Measurements from ENCODE around the gene ARL5C.

Gene ARL5C

DNA sequence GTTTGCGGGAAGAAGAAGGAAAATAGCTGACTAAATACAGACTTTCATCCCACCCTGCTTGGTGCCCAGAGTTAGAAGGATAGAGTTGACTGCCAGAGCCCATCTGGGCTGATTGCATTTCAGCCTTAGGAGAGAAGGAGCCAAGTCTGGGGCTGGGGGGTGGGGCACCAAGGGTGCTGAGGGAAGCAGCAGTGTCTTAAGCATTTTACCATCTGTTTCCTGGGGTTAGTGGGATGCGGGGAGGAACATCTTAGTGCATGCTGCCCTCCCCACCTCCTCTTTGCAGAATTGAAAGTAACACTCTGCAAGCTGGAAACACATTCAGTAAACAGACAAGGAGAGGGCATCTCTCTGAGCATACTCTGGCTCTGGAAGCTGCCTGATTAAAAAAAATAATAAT, 1.5 kb upstream of the ARL5C start:
- DNase-seq (ENCODE audit: low read depth in 2 of 2), result no peak

DNA sequence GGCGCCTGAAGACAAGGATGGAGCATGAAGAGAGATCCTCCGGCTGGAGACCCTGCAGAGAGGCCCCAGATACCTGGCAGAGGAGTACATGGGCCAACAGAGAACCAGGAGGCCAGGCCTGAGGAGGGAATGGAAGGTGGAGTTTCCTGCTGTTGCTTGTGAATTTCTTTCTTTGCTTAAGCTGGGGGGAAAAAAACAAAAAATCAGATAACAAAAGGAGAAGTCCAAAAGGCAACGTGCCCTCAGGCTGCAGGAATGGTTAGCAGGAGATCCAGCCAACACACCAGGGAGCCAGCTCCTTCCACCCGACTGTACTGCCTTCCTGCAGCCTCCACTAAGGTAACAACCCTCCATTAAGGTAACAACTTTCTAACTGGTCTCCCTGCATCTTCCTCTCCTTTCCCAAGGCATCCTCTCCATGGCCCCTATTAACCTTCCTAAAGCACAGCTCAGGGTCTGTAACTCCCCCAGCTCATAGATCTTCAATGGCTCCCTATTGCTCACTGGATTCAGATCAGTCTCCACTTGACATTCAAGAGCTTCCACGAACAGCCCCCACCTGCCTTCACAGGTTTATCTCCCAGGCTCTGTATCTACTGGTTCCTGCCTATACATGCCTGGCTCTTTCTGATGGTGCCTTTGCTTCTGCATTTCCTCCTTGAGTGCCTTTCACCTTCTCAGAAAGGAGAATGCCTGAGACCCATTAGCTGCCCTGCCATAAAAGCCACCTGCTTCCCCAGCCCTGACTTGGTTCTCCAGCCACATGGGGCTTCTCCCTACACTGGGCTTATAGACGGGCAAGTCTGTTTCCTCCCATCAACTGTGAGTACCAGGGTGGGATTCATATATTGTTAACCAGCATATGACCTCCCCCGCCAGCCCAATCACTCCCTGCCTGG, 725 bp upstream of the ARL5C start:
- DNase-seq (ENCODE audit: low read depth in 2 of 2), result no peak

DNA sequence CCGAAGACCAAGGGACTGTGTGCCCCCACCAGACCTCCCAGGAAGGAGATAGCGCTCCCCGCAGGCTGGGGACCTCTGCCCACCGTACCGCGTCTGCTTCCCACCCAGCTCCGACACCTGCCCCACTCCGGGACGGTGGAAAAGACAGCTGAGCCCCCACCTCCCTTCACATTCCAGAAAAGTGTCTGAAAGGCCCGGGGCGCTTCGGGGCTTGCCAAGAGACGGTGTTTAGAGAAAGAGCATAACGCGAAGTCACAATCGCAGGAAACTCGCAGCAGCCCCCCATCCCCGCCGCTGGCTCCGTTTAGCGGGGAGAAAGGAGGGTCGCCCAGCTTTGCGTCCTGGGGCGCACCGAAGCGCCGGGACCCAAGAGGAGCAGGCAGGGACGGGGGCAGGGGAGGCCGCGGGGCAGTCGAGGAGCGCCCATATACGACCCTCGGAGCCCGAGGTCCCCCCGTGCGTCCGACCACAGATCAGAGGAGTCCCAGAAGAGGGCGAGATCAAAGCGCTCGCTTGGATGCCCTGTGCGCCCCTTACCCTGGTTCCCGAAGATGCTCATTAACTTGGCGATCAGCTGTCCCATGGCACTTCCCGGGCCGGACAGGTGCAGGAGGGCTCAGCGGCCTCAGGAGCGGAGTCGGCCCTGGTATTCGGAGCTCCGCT, 652 bp downstream of the ARL5C start:
- no peak for DNase-seq (ENCODE audit: low read depth in 2 of 2)

DNA sequence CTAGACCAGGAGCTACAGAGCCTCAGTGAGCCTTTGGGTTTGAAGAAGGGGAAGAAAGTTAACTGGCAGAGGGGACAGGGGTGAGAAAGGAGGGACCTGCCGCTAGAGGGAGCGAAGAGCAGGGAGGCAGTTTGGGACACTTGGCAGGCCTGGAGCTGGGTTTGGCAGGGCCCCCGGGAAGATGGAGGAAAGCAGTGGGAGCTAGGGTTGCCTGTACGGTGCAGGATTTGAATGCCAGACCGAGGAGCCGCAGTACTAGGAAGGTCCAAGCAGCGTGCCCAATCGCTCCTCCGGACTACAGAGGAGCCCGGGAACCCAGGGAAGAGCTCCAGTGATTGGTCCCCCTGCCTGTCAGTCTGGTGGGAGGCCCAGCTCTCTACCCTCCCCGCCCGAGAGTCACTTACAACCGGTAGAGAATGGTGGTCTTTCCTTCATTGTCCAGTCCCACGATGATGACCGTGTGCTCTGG, 1.3 kb downstream of the ARL5C start:
- peak; percentile 59 to 75 for DNase-seq (ENCODE audit: low read depth in 2 of 2)

DNA sequence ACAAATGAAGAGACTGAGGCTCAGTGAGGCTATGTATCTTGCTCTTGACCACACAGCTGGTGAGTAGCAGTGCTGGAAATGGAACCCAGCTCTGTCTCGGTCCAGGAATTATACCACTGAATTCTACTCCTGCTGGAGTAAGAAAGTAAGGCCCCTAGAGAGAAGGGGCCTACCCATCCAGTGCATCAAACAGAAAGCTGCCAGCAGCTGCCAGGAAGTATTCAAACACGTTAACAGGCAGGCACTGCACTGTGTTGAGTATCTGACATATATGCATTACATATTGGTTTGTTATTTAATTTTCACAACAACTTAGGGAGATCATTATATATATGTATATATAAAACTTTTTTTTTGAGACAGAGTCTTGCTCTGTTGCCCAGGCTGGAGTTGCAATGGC, 4.0 kb downstream of the ARL5C start:
- no peak for DNase-seq (ENCODE audit: low read depth in 2 of 2)

DNA sequence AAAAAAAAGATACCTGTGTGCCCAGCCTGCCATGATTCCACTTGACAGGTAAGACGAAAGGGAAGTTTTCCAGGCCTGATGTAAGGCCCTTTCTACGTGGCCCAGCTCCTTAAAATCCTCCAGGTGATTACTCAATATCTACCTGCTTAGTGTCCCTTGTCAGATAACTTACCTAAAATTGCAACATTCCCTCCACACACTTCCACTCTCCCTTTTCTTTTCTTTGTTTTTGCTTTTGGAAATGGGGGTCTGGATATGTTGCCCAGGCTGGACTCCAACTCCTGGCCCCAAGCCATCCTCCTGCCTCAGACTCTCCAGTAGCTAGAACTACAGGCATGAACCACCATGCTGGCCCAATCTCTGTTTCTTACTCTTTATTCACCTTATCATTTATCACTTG, 7.3 kb downstream of the ARL5C start:
- no peak for DNase-seq (ENCODE audit: low read depth in 2 of 2)

DNA sequence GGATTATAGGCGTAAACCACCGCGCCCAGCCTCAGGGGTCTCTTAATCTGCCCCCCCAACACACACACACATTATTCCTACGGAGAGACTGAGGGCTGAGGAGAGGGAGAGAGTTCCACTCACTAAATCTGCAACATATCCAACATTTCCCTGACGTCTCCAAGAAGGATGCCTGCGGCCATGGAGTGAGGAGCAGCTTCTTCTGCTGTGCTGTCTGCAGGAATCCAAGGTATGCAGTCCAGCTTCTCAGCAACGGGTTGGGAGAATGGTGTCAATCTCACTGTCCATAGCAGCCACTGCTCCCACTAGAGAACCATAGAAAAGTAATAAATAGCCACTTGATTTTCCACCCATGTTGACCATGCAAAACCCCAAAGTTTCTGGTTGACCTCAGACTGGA, 9.5 kb downstream of the ARL5C start:
- DNase-seq (ENCODE audit: low read depth in 2 of 2), result no peak

DNA sequence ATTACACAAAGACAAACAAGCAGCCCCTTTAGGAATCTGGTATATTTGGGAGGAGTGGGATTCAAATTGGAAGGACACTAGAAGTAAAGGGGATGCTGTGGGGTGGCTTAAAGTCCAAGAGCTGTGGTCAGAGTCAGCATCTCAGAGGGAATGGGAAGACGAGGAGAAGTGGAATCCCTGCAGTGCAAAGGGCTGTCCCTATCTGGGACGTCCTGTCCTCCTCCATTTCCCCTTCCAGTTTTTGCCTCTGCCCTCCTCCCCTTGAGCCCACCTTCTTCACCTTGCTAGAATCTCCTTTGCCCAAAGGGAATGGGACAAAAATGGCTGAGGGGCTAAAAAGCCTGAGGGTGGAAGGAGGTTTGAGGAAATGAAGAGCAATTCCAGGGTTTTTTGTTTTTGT, 10.3 kb downstream of the ARL5C start:
- no peak for DNase-seq (ENCODE audit: low read depth in 2 of 2)

DNA sequence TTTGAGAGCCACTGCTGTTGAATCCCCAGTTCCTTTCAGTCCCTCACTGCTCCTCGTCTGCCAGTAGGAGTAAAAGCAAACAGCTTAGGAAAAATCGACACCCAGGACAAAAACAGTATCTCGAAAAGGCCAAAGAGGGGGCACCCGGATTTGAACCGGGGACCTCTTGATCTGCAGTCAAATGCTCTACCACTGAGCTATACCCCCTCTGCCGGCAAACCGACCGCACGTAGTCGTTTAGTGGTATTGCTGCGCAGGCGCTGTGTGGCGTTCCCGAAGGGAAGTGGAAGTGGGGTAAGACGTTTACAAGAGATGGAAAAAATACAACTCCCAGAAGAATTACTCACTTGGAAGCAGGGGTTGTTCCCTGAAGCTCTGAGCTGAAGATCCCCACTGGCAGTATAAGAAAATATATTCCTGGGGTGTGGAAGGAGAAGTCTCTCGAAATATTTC, 12.3 kb downstream of the ARL5C start:
- peak; percentile 94 to 95 for DNase-seq (ENCODE audit: low read depth in 2 of 2)

DNA sequence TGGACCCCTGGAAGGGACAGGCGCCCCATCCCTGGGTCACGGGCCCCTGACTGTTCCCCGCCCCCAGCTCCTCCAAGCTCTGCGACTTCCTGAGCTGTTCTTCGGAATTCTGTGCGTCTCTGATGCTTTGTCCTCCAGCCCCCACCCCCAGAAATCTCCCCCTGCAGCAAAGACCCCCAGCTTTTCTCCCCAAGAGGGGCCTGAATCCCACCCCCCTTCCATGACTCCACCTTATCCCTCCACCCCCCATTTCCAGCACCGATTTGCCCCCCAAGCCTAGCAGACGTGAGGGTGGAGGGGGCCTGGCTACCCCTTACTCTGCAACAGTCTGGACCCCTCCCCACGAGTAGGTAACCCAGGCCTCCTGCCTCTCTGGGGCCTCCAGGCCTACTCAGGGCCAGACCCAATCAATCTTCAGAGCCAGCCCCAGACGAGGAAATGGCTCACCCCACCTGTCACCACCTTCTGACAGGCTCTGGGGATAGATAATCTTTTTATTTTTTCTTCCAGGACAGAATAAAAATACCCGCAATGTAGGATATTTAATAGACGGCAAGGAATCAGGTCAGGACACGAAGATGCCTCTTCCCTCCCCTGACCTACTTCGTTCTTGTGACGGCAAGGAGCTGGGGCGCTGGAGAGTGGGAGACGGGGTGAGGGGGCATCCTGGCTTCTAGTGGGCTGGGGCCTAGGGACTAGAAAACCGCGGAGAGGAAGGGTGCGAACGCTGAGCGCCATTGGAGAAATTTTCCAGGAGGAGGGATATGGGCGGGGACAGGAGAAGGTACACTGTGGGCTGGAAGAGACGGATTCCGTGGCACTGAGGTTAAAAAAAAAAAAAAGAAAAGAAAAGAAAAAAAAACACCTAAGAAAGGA, 13.8 kb downstream of the ARL5C start:
- no peak for DNase-seq (ENCODE audit: low read depth in 2 of 2)

DNA sequence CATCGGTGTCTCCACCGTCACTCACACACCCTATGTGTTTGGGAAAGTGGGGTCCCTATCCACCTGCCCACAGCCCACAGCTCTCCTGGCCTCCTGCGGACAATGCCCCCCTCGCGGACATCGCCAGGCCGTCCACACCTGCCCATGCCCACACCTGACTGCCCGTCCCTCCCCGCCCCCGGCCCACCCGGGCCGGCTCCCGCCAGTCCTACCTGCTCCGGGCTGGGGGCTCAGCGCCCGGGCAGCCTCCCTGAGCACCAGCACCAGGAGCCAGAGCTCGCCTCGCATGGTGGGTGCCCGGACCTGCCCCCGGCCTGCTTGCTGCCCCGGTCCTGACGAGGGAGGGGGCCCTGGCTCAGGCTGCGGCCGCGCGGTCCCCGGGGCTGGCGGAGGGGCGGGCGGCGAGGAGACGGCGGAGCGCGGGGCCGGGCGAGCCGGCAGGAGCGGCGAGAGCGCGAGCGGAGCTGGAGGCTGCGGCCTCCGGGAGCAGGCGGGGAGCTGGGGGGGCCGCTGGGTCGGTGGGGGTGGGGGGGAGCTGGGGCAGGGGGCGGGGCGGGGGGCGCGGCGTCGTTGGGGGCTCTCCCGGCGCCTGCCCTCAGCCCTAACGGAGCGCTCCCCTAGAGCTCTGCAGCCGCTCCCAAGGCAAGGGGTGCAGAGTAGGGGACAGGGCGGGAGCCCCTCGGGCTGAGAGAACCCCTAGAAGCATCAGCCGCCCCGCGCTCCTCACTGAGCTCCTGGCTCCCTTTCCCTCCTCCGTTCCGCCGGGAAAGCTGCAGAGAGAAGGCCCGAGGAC, 14.6 kb downstream of the ARL5C start, which contains the start of gene PLXDC1:
TSS of gene PLXDC1 (minus strand) at position 488 of the 793 bp plus-strand sequence. CDS start at position 288, 200 bp downstream.
- no peak for DNase-seq (ENCODE audit: low read depth in 2 of 2)

DNA sequence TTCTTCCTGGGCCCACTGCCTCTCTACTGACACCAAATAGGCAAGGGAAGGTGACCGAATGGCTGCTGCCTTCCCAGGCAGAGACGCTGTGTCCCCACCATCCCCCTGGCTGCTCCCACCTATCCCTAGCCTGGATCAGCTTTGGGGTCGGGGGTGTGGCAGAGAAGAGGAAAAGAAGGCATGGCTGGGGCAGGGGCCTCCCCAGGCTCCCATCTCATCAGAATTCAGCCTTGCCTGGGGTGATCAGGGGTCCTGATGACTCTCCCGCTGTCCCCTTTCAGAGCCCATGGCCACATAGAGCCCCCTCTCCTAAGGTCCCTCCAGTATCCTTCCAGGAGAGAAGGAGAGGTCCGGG, 15.2 kb downstream of the ARL5C start:
- no peak for DNase-seq (ENCODE audit: low read depth in 2 of 2)

DNA sequence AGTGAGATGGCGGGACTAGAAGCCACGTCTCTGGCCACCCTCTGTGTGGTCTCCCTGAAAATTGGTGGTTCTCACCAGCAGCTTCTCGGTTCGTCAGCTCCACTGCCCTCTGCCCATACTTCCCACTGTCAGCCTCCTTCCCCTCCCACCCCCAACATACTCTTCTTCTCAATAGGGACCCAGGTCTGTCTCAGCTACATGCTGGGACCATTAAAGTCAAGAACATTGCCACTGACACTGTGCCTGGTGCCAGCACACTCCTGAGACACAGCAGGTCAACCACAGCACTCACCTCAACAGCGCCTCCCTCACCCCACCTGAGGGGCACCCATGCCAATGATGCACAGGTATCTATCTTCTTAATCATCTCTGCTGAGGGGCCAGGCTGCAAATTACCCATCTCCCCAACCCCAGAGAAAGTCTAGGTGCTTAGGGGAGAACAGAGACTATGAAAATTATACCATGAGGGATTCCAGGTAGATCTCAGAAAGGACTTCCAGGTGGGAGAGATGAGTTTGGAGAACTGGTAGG, 15.8 kb downstream of the ARL5C start:
- no peak for DNase-seq (ENCODE audit: low read depth in 2 of 2)

DNA sequence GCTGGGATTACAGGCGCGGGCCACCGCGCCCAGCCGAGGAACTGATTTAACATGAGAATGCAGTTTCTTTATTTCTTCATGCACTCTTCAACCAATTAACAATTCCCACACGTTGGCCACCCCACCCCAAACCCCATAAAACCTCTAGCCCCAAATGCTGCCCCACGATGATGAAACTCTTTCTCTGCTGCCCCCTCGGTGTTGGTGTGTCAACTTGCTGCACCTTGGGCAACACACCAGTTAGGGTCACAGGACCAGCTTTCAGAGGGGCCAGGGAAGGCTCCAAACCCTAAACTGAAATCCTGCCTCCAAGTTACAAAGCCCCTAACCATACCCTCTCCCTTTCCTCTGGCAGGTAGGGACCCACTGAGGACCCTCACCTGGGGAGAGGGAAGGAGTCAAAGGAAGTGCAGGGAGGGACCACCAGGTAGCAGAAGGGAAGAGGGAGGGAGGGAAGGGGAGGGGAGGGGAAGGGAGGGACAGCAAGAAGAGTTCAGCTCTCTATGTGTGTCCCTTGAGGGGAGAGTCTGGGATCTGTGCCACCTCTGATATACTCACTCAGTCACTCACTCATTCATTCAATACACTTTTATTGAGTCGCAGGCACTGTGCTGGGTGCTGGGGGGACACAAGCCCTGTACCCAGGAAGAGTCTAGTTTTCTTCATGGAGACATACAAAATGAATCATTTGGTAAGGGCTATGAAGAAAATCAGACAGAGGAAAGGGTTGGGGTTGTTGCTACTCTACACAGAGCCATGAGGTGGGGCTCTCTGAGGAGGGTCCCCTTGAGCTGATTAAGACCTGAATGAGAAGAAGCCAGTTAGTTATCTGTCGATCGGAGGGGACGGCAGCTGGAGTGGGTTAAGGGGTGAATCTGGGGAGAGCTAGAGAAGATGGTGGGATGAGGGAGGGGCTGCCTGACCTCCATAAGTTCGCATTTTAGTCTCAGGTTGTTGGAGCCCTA, 18.5 kb downstream of the ARL5C start:
- no peak for DNase-seq (ENCODE audit: low read depth in 2 of 2)

DNA sequence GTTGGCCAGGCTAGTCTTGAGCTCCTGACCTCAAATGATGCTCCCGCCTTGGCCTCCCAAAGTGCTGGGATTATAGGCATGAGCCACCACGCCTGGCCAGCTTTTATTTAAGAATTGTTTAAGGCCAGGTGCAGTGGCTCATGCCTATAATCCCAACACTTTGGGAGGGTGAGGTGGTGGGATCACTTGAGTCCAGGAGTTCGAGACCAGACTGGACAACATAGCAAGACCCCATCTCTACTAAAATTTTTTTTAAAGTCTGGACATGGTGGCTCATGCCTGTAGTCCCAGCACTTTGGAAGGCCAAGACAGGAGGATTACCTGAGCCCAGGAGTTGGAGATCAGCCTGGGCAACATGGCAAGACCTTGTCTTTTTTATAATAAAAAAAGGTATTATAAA, 19.7 kb downstream of the ARL5C start:
- no peak for DNase-seq (ENCODE audit: low read depth in 2 of 2)

DNA sequence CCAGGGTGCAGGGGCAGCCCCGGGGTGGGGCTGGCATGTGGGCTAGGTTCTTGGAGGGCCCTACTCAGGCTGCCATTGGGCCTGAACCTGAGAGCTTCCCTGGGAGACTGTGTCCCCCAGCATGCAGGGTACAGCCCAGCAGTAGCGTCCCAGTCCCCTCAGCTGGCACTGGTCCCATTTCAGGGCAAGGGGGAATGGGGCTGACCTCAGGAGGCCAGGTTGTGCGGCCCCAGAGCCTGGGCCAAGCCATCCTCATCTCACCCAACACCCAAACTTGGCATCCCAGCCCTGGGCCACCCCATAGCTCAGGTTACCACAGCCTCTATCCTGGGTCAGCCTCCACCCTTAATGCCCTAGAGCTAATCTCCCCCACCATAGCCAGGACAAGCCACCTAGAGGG, 20.8 kb downstream of the ARL5C start:
- DNase-seq (ENCODE audit: low read depth in 2 of 2), result no peak

DNA sequence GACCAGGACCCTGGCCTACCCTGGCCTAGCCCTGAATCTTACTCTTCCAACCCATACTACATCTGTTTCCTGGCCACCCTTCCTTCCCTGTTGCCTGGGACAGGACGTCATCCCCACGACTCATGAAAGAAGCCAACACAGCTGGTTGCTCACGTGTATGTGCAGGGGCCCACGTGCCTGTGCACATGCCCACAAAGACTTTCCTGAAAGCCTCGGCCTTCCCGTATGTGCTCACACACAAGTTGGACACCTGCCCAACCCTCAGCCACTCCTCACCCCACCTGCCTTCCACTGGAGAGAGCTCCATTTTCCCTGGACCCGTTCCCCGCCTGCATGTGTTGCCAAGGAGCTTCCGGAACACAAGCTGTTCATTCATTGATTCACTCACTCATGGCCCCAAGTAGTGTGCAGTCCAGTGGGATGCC, 21.5 kb downstream of the ARL5C start:
- no peak for DNase-seq (ENCODE audit: low read depth in 2 of 2)

DNA sequence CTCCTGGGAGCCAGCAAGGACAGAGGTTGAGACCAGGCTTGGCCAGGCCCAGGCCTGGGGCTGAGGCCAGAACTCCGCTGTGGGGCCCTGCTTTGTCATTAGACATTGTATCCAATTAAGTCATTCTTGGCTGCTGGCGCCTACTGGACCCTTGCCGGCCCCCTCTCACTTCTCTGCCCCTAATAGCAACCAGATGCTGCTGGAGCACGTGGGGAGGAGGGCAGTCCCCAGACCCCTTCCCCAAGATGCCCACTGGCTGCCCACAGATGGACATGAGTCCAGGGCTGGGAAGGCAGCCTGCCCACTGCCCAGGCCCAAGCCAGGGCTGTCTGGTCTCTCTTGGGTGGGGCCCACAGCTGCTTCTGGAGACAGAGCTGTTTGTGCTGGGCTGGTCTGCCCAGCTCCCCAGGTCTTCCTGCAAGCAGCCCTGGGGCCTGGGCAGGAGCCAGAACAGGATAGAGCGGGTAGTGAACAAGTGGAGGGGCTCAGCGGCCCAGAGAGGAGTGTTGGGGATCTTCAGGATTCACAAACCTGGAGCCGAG, 22.3 kb downstream of the ARL5C start:
- DNase-seq (ENCODE audit: low read depth in 2 of 2), result no peak

DNA sequence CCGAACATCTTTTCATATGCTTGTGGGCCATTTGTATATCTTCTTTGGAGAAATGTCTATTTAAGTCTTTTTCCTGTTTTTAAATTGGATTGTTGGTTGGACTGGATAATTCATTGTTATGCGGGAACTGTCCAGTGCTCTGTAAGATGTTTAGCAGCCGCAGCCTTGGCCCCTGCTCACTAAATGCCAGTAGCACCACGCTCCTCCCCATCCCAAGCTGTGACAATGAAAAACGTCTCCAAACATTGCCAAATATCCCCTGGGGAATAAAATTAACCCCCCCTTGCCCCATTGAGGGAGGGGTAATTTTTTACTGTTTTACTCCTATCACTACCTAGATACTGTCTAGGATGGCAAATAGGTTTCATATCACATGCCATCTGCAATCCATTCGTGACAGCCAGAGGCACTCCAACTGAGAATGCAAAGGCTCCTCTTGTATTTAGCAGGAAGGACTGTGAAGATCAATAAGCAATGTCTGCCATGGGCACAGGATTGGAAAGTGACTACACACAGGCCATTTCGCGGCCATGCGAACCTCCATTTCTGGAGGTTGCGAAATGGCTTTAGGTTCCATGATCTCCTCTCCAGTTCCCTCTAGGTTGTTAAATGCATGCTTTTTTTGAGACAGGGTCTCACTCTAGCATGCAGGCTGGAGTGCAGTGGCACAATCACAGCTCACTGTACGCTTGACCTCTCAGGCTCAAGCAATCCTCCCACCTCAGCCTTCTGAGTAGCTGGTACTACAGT, 23.9 kb downstream of the ARL5C start:
- DNase-seq (ENCODE audit: low read depth in 2 of 2), result no peak
